Activated T-cell treated with anti-CD3 and anti-CD28 coated beads, Interleukin-2, amount 50 U/mL, for 72 hours (primary cell): Measurements from ENCODE around the gene EIF4G3. TPM values are rescaled to one million over a fixed set of nuclear protein-coding genes. Genes with fewer than 3 reads are reported as not detected.
A peak's percentile ranks its signal among the peaks of the same experiment; 100 is the strongest.

Experiments used
- ATAC-seq, 2 donors: fragments of 150-1000 bp; cut with Tn5 transposase; replicated peaks in 1 of 2; 2 replicates each; pipeline ENCODE4 v1.10.0; 2021; ENCODE audit warnings: moderate library complexity in 2 of 2, mild to moderate bottlenecking in 1 of 2
- DNase-seq, 2 donors: peaks; one replicate each; pipeline ENCODE4 v3.0.0; 2021 to 2022; ENCODE audit warnings: mixed read lengths in 1 of 2
- H3K27ac Mint-ChIP-seq: one replicate; pipeline ENCODE4 v1.8.0; 2022; ENCODE audit warnings: mild to moderate bottlenecking, moderate library complexity, mixed read lengths
- H3K27me3 Mint-ChIP-seq: one replicate; pipeline ENCODE4 v1.8.0; 2022; ENCODE audit warnings: low read depth, mixed read lengths
- H3K36me3 Mint-ChIP-seq, 2 donors: one replicate each; pipeline ENCODE4 v1.8.0; 2022; ENCODE audit warnings: mixed read lengths in 2 of 2, mild to moderate bottlenecking in 1 of 2; ENCODE audit not compliant: insufficient read depth in 2 of 2
- H3K4me1 Mint-ChIP-seq: one replicate; pipeline ENCODE4 v1.8.0; 2022; ENCODE audit warnings: low read depth, mixed read lengths
- H3K4me3 Mint-ChIP-seq, 2 donors: one replicate each; pipeline ENCODE4 v1.8.0; 2022; ENCODE audit warnings: mild to moderate bottlenecking in 2 of 2, mixed read lengths in 2 of 2, moderate library complexity in 2 of 2
- H3K9me3 Mint-ChIP-seq, 2 donors: one replicate each; pipeline ENCODE4 v1.8.0; 2022; ENCODE audit warnings: mixed read lengths in 2 of 2
- total RNA-seq, 2 donors: library from RNA; stranded (reverse); gene quantifications; one replicate each; pipeline ENCODE4 v1.2.3, GENCODE V29; 2022

The EIF4G3 gene
- total RNA-seq, 2 donors from 2014 or later: 33.3 to 36.3 TPM

GRCh38 chr1:21012937-21013336 lies 163.8 kb downstream of the EIF4G3 start:
- H3K27me3 Mint-ChIP-seq: no peaks in the 10 kb centered on the region
- H3K36me3 Mint-ChIP-seq: peaks cover 0 to 5% of the 10 kb centered on the region in 2 donors
- peaks cover 15% of the 10 kb centered on the region for H3K4me1 Mint-ChIP-seq
- DNase-seq (no peak), ATAC-seq (no peak)
- no peaks in the 10 kb centered on the region for H3K9me3 Mint-ChIP-seq
- H3K27ac Mint-ChIP-seq: no peak overlapping the region
- no peak overlapping the region for H3K4me3 Mint-ChIP-seq

DNA sequence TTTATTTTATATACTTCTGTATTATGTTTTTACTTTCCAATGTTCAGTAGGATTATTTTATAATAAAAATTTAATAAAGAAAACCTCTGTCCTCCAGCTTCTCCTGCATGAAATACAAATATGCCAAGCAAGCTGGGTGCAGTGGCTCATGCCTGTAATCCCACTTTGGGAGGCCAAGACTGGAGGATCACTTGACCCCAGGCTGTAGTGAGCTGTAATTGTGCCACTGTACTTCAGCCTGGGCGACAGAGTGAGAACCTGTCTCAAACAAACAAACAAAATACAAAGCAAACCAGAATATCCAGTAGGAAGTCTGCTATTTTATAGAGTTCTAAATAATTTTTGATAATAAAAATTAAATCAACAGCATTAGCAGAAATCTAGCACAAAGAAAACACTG lies 168.8 kb downstream of the EIF4G3 start:
- DNase-seq (no peak), ATAC-seq (no peak)
- Mint-ChIP-seq H3K27ac (no peak overlapping the region), H3K4me3 (no peak overlapping the region), H3K9me3 (no peaks in the 10 kb centered on the region), H3K27me3 (no peaks in the 10 kb centered on the region), H3K4me1 (peaks cover 5% of the 10 kb centered on the region), H3K36me3 (no peaks in the 10 kb centered on the region)

DNA sequence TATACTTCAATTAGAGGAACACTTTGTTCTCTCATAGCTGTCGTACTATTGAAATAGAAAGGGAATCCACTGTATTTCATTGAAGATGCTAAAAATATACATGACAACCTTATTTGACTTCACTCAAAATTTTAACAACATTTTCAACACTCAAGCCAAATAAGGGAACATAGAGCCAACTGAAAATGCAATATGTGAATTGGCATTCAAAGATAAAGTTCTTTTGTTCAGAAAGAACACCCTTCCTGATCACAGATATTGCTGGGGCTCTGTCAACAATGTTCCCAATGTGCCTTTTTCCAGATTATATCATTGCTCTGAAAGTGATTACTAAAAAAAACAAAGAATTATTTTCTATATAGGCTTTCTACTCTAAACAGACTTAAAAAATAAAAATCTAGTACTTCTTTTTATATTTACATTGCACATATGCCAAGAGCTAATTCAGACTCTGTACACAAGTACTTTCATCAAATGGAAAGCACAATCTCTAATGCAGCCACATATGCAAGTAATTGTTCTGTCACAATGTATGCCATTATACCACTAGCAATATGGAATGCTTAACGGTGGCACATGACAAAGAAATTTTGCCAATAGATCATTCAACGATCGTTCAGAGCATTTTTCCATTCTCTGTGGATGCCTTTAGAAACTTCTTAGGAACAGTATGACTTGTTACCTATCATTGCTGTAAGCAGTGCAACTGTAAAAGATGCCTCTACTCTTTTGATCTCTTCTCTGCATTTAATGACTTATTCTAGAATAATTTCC lies 171.0 kb downstream of the EIF4G3 start:
- H3K36me3 Mint-ChIP-seq: no peaks in the 10 kb centered on the region
- H3K9me3 Mint-ChIP-seq: no peaks in the 10 kb centered on the region
- no peak for ATAC-seq
- H3K4me1 Mint-ChIP-seq: peaks cover 5% of the 10 kb centered on the region
- H3K4me3 Mint-ChIP-seq: no peak overlapping the region
- H3K27ac Mint-ChIP-seq: no peak overlapping the region
- H3K27me3 Mint-ChIP-seq: no peaks in the 10 kb centered on the region
- DNase-seq: no peak

DNA sequence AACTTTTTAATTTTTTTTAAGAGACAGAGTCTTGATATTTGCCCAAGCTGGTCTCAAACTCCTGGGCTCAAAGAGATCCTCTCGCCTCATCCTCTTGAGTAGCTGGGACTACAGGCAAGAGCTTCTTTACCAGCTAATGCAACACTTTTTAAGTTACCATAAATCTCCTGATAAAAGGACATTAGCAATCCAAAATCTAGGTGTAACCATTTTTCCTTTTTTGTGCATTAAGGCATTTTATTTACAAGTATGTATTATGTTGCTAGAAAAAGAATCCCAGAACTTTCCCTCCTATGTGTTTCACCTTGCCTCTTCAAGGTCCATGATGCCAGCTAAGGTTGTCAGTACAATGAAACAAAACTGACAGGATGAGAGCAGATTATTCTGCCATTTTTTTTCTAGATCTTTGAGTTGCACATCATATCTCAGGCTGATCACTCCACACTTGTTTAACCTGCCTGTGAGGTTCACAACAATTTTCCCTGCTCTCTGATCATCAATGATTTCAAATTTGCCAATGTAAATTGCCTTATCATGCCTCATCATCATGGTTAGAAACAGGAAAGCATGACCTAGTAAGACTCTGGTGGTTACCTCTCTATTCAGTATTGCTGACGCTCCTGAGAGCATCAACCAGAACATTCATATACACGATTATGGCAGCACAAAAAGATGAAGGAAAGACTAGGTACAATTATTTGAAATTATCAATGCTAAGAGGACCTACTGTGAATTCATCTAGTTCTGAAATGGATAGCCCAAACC lies 173.2 kb downstream of the EIF4G3 start:
- DNase-seq (no peak), ATAC-seq (no peak)
- H3K36me3 Mint-ChIP-seq: no peaks in the 10 kb centered on the region
- peaks cover 13% of the 10 kb centered on the region for H3K4me1 Mint-ChIP-seq
- no peaks in the 10 kb centered on the region for H3K9me3 Mint-ChIP-seq
- no peaks in the 10 kb centered on the region for H3K27me3 Mint-ChIP-seq
- H3K27ac Mint-ChIP-seq: no peak overlapping the region
- H3K4me3 Mint-ChIP-seq: no peak overlapping the region

DNA sequence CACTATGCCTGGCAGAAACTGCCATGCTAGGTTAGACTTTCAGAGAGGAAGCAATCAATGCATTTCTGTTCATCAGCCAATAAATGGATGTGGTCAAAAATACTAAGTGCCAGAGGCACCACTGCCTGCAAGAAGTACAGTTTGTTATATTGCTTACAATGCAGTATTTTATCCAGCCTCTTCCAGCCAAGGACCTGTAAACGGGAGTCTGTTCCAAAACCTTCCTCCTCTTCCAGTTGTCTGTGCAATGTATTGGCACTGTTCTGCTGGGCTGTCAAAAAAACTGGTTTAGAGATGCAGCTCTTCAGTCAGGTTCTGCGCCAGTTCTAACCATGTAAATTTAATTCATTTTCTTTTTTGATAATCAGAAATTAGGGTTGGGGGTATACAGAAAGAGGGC lies 175.7 kb downstream of the EIF4G3 start:
- DNase-seq (no peak), ATAC-seq (no peak)
- no peaks in the 10 kb centered on the region for H3K36me3 Mint-ChIP-seq
- no peak overlapping the region for H3K4me3 Mint-ChIP-seq
- H3K27ac Mint-ChIP-seq: no peak overlapping the region
- H3K4me1 Mint-ChIP-seq: peaks cover 10% of the 10 kb centered on the region
- no peaks in the 10 kb centered on the region for H3K27me3 Mint-ChIP-seq
- no peaks in the 10 kb centered on the region for H3K9me3 Mint-ChIP-seq

- H3K27ac Mint-ChIP-seq: peak overlapping the region; percentile 33
- H3K27me3 Mint-ChIP-seq: no peaks in the 10 kb centered on the region
- H3K4me1 Mint-ChIP-seq: peaks cover 9% of the 10 kb centered on the region
- H3K36me3 Mint-ChIP-seq: no peaks in the 10 kb centered on the region
- no peak overlapping the region for H3K4me3 Mint-ChIP-seq
- DNase-seq (no peak), ATAC-seq (no peak)
- no peaks in the 10 kb centered on the region for H3K9me3 Mint-ChIP-seq
These were observed 176.5 kb downstream of the EIF4G3 start for GRCh38 chr1:21000245-21000594.

GRCh38 chr1:20999525-21000244 lies 177.0 kb downstream of the EIF4G3 start:
- Mint-ChIP-seq H3K27ac (peak overlapping the region; percentile 33), H3K9me3 (no peaks in the 10 kb centered on the region), H3K36me3 (no peaks in the 10 kb centered on the region), H3K4me3 (no peak overlapping the region), H3K4me1 (peaks cover 9% of the 10 kb centered on the region), H3K27me3 (no peaks in the 10 kb centered on the region)
- ATAC-seq: peak in 1 of 2 donors; percentile 69
- no peak for DNase-seq

DNA sequence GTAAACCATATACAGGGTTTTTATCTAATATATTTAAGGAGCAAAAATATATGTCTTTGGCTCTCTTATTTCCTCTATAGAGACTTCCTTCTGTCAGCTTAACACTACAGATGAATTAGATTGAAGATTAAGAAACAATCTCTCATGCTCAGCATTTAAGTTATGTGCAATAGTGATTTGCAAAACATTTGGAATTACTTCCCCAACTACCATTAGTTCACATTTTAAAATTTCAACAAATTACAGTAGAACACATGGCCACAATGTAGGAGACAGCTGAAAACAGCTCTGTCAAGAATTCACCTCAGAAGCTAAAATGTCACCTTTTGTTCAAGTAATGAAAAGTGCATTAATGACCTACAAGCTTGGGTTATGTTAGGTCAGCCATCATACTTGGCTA lies 177.9 kb downstream of the EIF4G3 start:
- Mint-ChIP-seq H3K4me1 (peaks cover 11% of the 10 kb centered on the region), H3K27ac (peak overlapping the region; percentile 57), H3K27me3 (no peaks in the 10 kb centered on the region), H3K9me3 (no peaks in the 10 kb centered on the region), H3K36me3 (no peaks in the 10 kb centered on the region), H3K4me3 (peak overlapping the region in 1 of 2 donors; percentile 43)
- DNase-seq: no peak
- no peak for ATAC-seq

DNA sequence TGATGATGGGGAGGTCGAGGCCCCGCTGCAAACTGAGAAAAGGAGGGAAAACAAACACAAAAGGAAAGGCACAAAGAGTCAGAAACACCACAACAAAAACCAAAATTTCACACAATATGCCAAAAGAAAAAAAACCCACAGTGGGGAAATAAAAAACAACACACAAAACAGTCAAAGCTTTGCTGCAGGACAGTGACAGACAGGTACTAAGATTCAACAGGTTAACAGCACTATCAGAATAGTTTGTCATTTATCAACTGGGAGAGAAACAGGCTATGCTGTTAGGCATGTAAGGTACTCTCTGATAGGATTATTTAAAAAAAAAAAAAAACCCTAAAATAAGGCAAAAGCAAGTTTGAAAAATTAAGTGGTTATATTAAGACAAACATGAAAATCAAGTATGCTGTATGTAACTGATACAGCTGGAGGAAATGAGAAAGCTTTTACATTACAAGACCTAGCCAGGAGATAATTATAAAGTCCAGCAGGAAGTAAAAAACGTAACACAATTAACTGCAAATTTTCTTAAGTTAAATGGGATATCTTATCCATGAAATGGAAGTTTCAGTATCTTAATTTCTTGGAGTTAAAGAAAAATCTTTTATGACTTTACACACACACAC lies 179.0 kb downstream of the EIF4G3 start:
- Mint-ChIP-seq H3K27ac (no peak overlapping the region), H3K9me3 (no peaks in the 10 kb centered on the region), H3K27me3 (no peaks in the 10 kb centered on the region), H3K4me3 (no peak overlapping the region), H3K36me3 (no peaks in the 10 kb centered on the region), H3K4me1 (peaks cover 22% of the 10 kb centered on the region)
- ATAC-seq (no peak), DNase-seq (no peak)

- DNase-seq: no peak
- H3K9me3 Mint-ChIP-seq: no peaks in the 10 kb centered on the region
- H3K27me3 Mint-ChIP-seq: no peaks in the 10 kb centered on the region
- H3K4me3 Mint-ChIP-seq: no peak overlapping the region
- no peaks in the 10 kb centered on the region for H3K36me3 Mint-ChIP-seq
- no peak for ATAC-seq
- peaks cover 33% of the 10 kb centered on the region for H3K4me1 Mint-ChIP-seq
- no peak overlapping the region for H3K27ac Mint-ChIP-seq
These were observed 180.1 kb downstream of the EIF4G3 start for GRCh38 chr1:20996554-20996953.

DNA sequence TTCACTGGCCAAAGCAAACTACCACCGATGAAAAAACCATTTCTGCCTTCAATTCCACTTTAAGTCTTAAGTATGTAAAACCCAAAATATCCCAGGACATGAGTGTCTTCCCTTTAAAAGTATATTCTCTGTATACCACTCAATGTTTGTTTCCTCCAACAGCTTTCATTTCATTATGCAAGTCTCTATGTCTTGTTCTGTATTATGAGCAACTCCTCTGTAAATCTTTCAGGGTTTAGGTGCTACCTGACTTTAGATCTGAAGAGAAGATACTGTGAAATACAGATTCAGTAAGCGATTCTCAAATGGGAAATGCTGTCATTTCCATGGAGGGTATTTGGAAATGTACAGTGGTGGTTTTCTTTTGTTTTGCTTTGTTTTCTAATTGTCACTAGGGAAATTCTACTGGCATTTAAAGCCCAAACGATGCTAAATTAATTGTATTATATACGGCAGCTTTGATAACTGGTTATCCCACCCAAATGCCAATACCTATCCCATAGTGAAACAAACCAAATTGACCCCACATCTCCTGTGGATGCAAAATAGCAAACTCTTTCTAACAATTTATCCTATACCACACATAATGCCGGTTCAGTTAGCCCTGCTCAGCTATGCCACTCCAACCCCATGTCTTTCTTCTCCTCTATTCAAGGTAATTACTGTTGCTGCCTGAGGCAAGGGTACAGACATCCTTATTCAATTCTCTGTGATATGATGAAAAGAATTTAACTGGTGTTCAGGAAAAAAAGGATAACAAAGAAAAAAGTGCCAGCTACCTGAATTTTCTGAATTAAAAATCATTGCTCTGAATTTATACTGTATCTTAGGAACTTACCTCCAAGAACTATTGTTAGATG lies 182.8 kb downstream of the EIF4G3 start:
- no peaks in the 10 kb centered on the region for H3K36me3 Mint-ChIP-seq
- peak overlapping the region in 1 of 2 donors; percentile 20 for H3K4me3 Mint-ChIP-seq
- DNase-seq: no peak
- no peak for ATAC-seq
- H3K9me3 Mint-ChIP-seq: no peaks in the 10 kb centered on the region
- H3K27me3 Mint-ChIP-seq: no peaks in the 10 kb centered on the region
- peaks cover 35% of the 10 kb centered on the region for H3K4me1 Mint-ChIP-seq
- H3K27ac Mint-ChIP-seq: no peak overlapping the region

DNA sequence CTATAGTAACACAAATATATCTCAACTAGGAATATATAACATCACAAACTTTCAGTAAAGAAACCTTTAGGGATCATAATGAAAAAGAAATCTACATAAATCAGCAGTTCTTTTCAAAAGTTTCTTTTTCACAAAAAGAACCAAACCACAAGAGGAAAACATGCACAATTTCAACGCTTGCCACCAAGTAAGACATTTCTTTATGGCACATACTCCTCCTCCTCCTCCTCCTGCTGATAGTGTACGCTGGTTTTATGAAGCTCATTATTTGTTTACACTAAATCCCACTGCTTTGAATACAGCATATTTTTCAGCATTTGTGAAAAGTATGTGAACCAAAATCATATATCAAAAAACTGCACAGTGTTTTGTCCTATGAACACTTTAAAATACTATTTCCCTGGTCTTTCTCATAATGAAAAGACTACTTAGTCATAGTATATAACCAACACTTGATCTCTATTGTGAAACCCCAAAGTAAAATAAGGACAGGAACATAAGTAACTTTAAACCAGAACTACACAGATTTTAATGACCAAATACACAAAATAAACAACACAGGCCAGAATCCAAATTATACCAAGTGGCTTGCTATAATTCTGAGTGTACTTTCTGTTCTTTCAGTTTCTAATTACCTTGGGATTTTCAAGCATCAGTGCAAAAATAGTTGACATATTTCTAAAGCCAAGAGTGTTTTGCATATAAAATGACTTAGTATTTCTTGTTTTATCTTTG lies 184.2 kb downstream of the EIF4G3 start:
- H3K36me3 Mint-ChIP-seq: no peaks in the 10 kb centered on the region
- peak overlapping the region; percentile 68 to 96 for H3K4me3 Mint-ChIP-seq
- peak; percentile 87 to 95 for ATAC-seq
- H3K27ac Mint-ChIP-seq: peak overlapping the region; percentile 95
- no peaks in the 10 kb centered on the region for H3K27me3 Mint-ChIP-seq
- DNase-seq: peak in 1 of 2 donors; percentile 2
- H3K4me1 Mint-ChIP-seq: peaks cover 37% of the 10 kb centered on the region
- no peaks in the 10 kb centered on the region for H3K9me3 Mint-ChIP-seq
